BJ (cell line): ENCODE data around the gene NR2F2. TPM values are rescaled to one million over a fixed set of nuclear protein-coding genes. Genes with fewer than 3 reads are reported as not detected.

Source experiments
- CTCF ChIA-PET: fragments of 350-600 bp; formaldehyde crosslinking; extraction: SDS; loops from one replicate; lab custom pipeline; 2021; ENCODE audit warnings: antibody characterized with exemption, inconsistent platforms; lab: Yijun Ruan, JAX
- POLR2A ChIA-PET: fragments of 300-600 bp; sonication (Branson Sonifier 250); formaldehyde crosslinking; extraction: SDS; loops from one replicate; lab custom pipeline; 2021; ENCODE audit warnings: antibody characterized with exemption; lab: Charles Lee
- DNase-seq: peaks from one replicate; pipeline ENCODE4 v3.0.0-alpha.2; 2011; ENCODE audit warnings: low read depth
- H3K27me3 ChIP-seq: 2 replicates; pipeline ENCODE4 v1.6.0; 2011; ENCODE audit warnings: low read length; ENCODE audit not compliant: control insufficient read depth, insufficient read depth
- H3K36me3 ChIP-seq: 2 replicates; pipeline ENCODE4 v1.5.1; 2011; ENCODE audit warnings: low read length; ENCODE audit not compliant: control insufficient read depth, insufficient read depth
- H3K4me3 ChIP-seq: 2 replicates; pipeline ENCODE4 v1.5.1; 2011; ENCODE audit warnings: low read depth, mild to moderate bottlenecking, control low read depth, low read length
- polyA plus RNA-seq: library from polyadenylated mRNA; depleted of rRNA; stranded (reverse); fragments of >200 nt; gene quantifications from 2 replicates; pipeline ENCODE4 v1.2.3, GENCODE V29; 2011
- TF ChIP-seq, protein P1 (sequence below): IDR thresholded peaks from 2 replicates; pipeline ENCODE4 v1.5.1; 2011; ENCODE audit warnings: low read depth, mild to moderate bottlenecking, control low read depth, inconsistent platforms, low read length, moderate library complexity; ENCODE audit not compliant: insufficient read depth

Gene NR2F2
- polyA plus RNA-seq, 1 experiment = 50.0 TPM

DNA sequence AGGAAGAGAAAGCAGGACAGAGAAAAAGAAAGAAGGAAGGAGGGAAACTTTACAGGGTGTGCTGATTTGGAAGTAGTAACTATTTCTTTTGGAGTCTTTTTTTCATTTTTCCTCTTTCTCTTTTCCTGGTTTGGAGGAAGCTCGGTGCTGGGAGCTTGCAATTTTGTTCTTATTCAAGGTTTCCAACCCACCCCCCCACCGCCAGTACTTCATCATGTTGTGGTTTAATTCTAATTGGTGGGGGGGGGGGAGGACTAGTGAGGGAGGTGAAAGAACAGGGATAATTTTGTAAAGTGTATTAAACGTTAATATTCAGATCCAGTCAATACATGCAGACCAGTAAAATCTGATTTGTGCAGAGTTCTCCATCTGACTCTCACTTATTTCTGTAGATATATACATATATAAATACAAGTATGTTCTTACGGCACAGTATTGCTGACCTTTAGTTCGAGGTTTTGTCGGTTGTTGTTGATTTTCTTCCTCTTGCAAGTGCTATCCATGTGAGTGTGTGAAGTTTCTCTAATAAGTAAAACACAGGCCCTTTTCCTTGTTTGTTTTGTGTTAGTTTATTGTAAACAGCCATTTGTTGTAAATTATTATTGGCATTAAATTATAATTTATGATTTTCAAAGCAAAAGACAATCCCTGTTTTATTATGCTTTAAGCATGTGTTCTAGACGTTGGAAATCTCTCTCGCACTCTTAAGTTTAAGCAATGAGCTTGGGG, 9.3 kb downstream of the NR2F2 start:
- TF ChIP-seq, protein P1, sequence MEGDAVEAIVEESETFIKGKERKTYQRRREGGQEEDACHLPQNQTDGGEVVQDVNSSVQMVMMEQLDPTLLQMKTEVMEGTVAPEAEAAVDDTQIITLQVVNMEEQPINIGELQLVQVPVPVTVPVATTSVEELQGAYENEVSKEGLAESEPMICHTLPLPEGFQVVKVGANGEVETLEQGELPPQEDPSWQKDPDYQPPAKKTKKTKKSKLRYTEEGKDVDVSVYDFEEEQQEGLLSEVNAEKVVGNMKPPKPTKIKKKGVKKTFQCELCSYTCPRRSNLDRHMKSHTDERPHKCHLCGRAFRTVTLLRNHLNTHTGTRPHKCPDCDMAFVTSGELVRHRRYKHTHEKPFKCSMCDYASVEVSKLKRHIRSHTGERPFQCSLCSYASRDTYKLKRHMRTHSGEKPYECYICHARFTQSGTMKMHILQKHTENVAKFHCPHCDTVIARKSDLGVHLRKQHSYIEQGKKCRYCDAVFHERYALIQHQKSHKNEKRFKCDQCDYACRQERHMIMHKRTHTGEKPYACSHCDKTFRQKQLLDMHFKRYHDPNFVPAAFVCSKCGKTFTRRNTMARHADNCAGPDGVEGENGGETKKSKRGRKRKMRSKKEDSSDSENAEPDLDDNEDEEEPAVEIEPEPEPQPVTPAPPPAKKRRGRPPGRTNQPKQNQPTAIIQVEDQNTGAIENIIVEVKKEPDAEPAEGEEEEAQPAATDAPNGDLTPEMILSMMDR = no peak
- DNase-seq = no peak
- Histone ChIP-seq H3K36me3 (peaks cover 18% of the 10 kb centered on the region), H3K4me3 (peak overlapping the region; percentile 66), H3K27me3 (no peaks in the 10 kb centered on the region)
- ChIA-PET CTCF (interaction anchor here (1.5 kb wide), 1 partner anchor 12 kb away, joined by 11 read pairs; no protein-coding TSS in a partner anchor), POLR2A (interaction anchor here (0.6 to 1.1 kb wide), 5 partner anchors 10 to 781 kb away, joined by 3 to 17 read pairs (median 4); no protein-coding TSS in a partner anchor)

DNA sequence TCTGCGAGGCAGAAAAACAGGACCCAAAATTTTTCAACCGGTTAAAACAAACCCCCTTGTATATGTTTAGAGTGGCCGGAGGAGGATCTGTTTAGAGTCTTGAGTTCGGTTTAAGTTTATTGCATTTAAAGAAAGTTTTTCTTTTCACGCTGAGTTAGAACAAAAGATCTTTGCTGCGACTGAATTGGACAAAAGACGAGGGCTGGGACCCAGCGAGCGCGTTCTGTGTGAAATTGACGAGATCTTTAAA, 9.8 kb downstream of the NR2F2 start:
- H3K27me3 ChIP-seq = no peaks in the 10 kb centered on the region
- TF ChIP-seq, protein P1 = no peak
- POLR2A ChIA-PET = interaction anchor here (0.6 to 1.1 kb wide), 2 partner anchors 9 to 10 kb away, joined by 3 to 15 read pairs; partner anchors contain the start of gene NR2F2
- peak overlapping the region; percentile 66 for H3K4me3 ChIP-seq
- CTCF ChIA-PET = interaction anchor here (1.5 kb wide), 1 partner anchor 13 kb away, joined by 11 read pairs; no protein-coding TSS in a partner anchor
- H3K36me3 ChIP-seq = peaks cover 17% of the 10 kb centered on the region
- DNase-seq = no peak

DNA sequence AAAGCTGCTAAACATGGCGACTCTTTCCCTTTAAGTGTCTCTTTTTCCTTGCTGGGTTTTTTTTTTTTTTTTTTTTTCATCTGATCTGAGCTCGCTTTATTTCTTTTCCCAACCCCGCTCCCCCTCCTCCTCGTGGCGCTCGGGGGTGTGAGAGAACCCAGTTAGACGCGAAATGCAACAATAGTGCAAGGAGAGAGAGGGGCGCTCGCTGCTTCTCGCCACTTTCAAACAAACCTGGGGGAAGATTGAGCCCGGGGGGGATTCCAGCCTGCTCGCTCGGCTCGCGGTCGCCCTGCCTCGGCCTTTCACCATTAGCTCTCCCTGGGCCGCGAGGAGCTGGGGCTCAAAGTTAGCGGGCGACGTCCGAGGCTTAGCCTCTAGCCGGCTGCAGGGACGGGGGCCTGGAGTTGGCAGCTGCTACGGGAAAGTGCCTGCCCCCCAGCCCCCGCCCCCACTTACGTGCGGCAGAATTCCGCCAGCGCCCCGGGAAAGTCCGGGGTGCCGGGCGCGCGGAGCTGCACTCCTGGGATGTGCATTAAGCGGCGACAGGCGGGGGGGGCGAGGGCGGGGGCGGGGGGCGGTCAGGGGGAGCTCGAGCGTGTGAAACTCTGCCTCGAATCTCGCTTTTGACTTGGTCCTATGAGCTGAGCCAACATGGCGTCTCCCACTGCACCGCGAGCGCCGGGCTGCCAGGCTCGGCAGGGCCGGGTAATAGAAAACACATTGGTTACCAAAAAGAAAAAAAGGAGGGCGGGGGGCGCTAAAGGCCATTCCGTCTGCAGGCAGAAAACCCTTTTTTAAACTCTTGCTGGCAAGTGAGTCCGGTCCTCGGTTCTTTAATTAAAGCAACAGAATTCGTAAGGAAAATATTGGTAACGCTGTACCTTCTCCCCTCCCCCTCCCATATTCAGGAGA, 10.4 kb downstream of the NR2F2 start:
- H3K4me3 ChIP-seq = peak overlapping the region; percentile 66
- DNase-seq = no peak
- H3K27me3 ChIP-seq = no peaks in the 10 kb centered on the region
- TF ChIP-seq, protein P1 = no peak
- CTCF ChIA-PET = interaction anchor here (1.3 to 1.5 kb wide), 2 partner anchors 13 to 1081 kb away, joined by 4 to 11 read pairs; no protein-coding TSS in a partner anchor
- peaks cover 16% of the 10 kb centered on the region for H3K36me3 ChIP-seq
- POLR2A ChIA-PET = interaction anchor here (0.5 to 1.1 kb wide), 4 partner anchors 9 to 1626 kb away, joined by 3 to 15 read pairs (median 5); partner anchors contain the start of gene NR2F2

GRCh38 chr15:96341513-96342405, 11.3 kb downstream of the NR2F2 start:
- TF ChIP-seq, protein P1 = no peak
- Histone ChIP-seq H3K4me3 (peak overlapping the region; percentile 66), H3K36me3 (peaks cover 16% of the 10 kb centered on the region), H3K27me3 (no peaks in the 10 kb centered on the region)
- ChIA-PET POLR2A (no interaction called here), CTCF (interaction anchor here (1.3 to 1.5 kb wide), 2 partner anchors 14 to 1081 kb away, joined by 4 to 11 read pairs; no protein-coding TSS in a partner anchor)
- no peak for DNase-seq
